Activated naive CD4-positive, alpha-beta T cell treated with anti-CD3 and anti-CD28 coated beads, Interleukin-2, amount 50 U/mL, for 24 hours (primary cell): ENCODE data around the gene TMPRSS13.

Experiments
- H3K27ac Mint-ChIP-seq: one replicate; pipeline ENCODE4 v1.8.0; 2021; ENCODE audit warnings: mild to moderate bottlenecking, mixed read lengths
- H3K27me3 Mint-ChIP-seq: one replicate; pipeline ENCODE4 v1.8.0; 2021; ENCODE audit warnings: mixed read lengths
- H3K36me3 Mint-ChIP-seq: one replicate; pipeline ENCODE4 v1.8.0; 2021; ENCODE audit warnings: mixed read lengths
- H3K4me1 Mint-ChIP-seq: one replicate; pipeline ENCODE4 v1.8.0; 2021; ENCODE audit warnings: mixed read lengths
- H3K4me3 Mint-ChIP-seq: one replicate; pipeline ENCODE4 v1.8.0; 2021; ENCODE audit warnings: mild to moderate bottlenecking, mixed read lengths
- H3K9me3 Mint-ChIP-seq: one replicate; pipeline ENCODE4 v1.8.0; 2021; ENCODE audit warnings: mixed read lengths

The TMPRSS13 gene

GRCh38 chr11:117855186-117855845 is 73.9 kb downstream of the TMPRSS13 start:
- Mint-ChIP-seq H3K4me3 (no peak overlapping the region), H3K36me3 (peaks cover 5% of the 10 kb centered on the region), H3K27me3 (peaks cover 5% of the 10 kb centered on the region), H3K9me3 (peaks cover 7% of the 10 kb centered on the region), H3K4me1 (peaks cover 4% of the 10 kb centered on the region), H3K27ac (no peak overlapping the region)

- H3K9me3 Mint-ChIP-seq: peaks cover 7% of the 10 kb centered on the region
- H3K36me3 Mint-ChIP-seq: peaks cover 5% of the 10 kb centered on the region
- no peak overlapping the region for H3K4me3 Mint-ChIP-seq
- H3K27ac Mint-ChIP-seq: peak overlapping the region; percentile 44
- H3K27me3 Mint-ChIP-seq: peaks cover 5% of the 10 kb centered on the region
- peaks cover 4% of the 10 kb centered on the region for H3K4me1 Mint-ChIP-seq
These were observed 76.9 kb downstream of the TMPRSS13 start for GRCh38 chr11:117852309-117852708.

- Mint-ChIP-seq H3K27ac (no peak overlapping the region), H3K4me3 (no peak overlapping the region), H3K4me1 (peaks cover 4% of the 10 kb centered on the region), H3K36me3 (peaks cover 5% of the 10 kb centered on the region), H3K9me3 (peaks cover 7% of the 10 kb centered on the region), H3K27me3 (peaks cover 5% of the 10 kb centered on the region)
These were observed 77.3 kb downstream of the TMPRSS13 start for GRCh38 chr11:117851852-117852251.

DNA sequence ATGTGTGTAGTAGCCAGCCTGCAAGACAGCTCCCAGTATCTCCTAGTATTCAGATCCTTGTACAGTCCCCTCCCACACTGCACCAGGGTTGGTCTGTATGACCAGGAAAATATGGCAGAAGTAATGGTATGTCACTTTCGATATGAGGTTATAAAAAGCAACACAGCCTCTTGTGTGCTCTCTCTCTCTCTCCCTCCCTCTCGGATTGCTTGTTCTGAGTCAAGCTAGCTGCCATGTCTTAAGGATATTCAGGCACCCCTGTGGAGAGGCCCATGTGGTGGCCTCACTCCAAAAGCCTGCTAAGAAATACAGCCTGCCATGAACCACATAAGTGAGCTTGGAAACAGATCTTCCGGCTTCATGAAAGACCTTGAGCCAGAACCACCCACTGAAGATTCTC is 78.1 kb downstream of the TMPRSS13 start:
- Mint-ChIP-seq H3K27ac (no peak overlapping the region), H3K4me1 (peaks cover 4% of the 10 kb centered on the region), H3K4me3 (no peak overlapping the region), H3K27me3 (peaks cover 5% of the 10 kb centered on the region), H3K36me3 (peaks cover 5% of the 10 kb centered on the region), H3K9me3 (peaks cover 7% of the 10 kb centered on the region)
